ENCODE data around the gene SSTR5.
"Not testable (repeated sequence)": the region's sequence is repeated elsewhere in the genome, so short reads cannot be mapped to it uniquely, and the experiment has no call there.

SSTR5 gene

DNA sequence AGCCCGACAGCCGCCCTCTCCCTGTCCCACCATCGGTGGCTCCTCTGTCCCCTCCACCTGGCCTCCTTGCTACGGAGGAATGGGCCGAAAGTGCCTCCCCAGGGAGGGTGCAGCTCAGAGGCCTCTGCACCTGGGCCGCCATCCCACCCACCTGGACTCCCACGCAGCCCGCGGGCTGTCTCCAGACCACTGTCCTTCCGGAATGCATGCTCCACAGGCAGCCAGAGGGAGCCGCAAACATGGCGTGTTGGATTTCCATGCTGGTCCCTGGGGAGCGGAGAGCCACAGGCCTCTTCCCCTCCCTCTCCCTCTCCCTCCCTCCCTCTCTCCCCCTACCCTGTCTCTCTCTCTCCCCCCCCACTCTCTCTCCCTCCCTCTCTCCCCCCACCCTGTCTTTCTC is 3.0 kb downstream of the SSTR5 start:
- DNase-seq (ENCODE audit: low spot score): no peak

DNA sequence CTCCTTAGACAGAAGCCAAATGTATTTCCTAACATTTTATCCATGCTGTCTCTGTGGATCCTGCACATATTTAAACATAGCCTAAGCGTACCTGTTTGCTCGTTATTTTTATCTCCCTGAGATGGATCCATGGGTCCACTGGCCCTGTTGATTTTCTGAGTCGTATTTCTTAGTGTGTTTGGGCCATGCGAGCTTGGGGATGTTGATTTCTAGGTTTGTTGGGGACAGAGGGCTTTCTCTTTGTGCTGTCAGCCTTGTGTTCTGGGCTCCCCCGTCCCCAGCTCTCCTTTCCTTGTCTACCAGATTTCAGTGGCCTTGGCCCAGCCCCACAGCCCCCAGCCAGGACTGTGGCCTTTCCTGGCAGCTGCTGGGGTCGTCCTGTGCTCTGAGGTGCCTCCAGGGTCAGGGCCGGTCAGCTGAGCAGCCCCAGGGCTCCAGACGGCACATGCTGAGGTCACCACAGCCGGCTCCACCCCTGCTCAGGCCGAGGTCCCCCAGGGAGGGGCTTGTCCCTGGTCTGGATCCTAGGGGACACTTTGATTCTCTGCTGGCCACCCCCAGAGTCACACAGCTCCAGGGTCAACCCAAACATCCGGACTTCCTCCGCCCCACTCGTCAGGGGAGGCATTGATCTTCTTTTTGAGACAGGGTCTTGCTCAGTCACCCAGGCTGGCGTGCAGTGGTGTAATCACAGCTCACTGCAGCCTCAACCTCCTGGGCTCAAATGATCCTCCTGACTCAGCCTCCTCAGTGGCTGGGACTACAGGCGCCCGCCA is 4.4 kb downstream of the SSTR5 start:
- no peak for DNase-seq (ENCODE audit: low spot score)

DNA sequence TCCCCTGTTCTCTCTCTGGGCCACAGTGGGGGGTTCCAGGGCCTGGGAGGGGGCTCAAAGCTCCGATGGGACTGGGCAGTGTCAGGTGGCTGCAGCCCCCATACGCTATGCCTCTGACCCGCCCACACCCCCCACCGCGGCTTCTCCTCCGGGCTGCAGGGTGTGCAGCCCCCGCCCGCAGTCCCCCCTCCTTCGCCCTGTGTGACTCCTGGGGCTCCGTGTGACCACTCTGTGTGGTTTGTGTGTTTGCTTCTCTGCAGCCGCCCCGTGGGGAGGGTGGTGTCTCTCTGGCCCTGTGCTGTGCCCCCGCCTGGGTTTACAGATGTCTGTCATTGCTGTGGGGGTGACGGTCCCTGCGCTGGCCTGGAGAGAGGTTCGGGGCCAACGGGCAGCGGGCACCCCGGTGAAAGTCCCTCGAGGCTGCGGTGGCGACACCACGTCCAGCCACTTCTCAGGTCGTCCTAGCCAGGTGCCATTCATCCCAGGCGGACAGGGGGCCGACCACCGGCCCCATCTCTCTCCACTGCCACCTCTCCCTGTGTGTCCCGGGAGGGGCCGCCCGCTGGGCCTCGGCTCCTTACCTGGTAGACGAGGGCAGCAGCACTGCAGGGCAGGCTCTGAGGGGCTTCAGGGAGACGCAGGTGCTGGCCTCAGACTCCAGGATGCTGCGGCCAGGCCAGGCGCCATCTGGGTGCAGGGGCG is 5.5 kb downstream of the SSTR5 start:
- DNase-seq (ENCODE audit: low spot score): no peak

DNA sequence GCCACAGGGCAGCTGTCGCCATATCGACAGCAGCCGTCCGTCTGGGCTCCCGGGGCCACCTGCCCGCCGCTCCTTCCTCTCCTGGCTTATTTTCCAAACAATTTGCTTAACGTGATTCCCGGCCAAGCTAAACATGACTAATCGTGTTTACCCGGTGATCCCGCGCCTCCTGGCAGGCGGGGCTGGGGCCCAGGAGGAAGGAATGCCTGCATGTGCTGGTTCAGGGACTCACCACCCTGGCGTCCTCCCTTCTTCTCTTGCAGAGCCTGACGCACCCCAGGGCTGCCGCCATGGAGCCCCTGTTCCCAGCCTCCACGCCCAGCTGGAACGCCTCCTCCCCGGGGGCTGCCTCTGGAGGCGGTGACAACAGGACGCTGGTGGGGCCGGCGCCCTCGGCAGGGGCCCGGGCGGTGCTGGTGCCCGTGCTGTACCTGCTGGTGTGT is 6.1 kb downstream of the SSTR5 start:
- no peak for DNase-seq (ENCODE audit: low spot score)

DNA sequence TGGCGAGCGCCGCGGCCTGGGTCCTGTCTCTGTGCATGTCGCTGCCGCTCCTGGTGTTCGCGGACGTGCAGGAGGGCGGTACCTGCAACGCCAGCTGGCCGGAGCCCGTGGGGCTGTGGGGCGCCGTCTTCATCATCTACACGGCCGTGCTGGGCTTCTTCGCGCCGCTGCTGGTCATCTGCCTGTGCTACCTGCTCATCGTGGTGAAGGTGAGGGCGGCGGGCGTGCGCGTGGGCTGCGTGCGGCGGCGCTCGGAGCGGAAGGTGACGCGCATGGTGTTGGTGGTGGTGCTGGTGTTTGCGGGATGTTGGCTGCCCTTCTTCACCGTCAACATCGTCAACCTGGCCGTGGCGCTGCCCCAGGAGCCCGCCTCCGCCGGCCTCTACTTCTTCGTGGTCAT is 6.8 kb downstream of the SSTR5 start:
- no peak for DNase-seq (ENCODE audit: low spot score)

DNA sequence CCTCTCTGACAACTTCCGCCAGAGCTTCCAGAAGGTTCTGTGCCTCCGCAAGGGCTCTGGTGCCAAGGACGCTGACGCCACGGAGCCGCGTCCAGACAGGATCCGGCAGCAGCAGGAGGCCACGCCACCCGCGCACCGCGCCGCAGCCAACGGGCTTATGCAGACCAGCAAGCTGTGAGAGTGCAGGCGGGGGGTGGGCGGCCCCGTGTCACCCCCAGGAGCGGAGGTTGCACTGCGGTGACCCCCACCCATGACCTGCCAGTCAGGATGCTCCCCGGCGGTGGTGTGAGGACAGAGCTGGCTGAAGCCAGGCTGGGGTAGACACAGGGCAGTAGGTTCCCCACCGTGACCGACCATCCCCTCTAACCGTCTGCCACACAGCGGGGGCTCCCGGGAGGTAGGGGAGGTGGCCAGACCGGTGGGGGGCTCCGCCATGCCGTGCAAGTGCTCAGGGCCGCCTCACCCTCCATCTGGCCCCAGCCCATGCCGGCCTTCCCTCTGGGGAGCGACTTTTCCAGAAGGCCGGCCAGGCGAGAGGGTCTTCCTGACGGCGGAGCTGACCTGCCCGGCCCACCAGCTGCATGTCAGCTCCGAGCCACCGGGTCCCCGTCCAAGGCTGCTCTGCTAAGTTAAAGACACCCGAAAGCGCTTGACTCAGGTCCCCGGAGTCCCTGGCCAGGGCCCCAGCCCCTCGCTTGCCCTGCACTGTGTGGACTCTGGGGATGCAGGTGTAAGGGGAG is 7.4 kb downstream of the SSTR5 start:
- no peak for DNase-seq (ENCODE audit: low spot score)

DNA sequence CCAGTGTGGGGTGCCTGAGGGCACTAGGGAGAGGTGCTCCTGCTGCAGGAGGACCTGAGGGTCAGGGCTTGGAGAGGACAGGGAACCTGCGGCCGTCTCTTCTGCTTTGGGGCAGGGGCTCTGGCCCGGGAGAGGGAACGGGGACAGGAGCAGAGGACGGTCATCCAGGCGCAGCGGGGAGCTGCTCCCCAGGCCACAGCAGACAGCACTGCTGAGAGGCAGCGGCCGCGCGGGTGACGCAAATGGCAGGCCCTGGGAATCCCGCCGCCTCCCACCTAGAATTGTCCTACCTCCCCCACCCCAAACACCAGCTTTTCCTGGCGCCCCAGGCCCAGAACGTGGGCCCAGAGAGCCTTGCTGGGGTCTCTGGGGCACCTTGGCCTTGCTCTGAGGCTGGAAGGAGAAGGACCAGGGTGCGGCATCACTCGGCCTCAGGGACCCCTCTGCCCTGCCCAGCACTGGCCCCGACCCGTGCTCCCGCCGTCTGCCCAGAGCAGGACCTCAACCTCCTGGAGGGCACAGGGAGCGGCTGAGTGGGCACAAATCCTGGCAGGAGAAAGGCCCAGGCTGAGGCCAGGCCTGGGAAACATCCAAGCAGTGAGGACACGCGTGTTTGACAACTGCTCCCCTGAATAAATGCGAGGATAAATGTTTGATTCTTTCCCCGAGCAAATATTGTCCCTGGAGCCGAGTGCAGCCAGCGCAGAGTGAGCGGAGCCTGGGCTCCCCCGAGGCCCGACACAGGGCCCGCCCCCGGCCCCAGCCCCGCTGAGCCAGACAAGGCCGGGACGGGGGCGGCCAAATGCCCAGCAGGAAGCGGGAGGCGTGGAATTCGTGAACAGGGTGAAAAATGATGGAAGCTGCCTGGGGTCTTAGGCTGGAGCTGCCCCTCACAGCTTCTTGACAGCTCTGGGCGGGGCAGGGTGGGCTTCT is 8.5 kb downstream of the SSTR5 start:
- DNase-seq (ENCODE audit: low spot score): no peak

DNA sequence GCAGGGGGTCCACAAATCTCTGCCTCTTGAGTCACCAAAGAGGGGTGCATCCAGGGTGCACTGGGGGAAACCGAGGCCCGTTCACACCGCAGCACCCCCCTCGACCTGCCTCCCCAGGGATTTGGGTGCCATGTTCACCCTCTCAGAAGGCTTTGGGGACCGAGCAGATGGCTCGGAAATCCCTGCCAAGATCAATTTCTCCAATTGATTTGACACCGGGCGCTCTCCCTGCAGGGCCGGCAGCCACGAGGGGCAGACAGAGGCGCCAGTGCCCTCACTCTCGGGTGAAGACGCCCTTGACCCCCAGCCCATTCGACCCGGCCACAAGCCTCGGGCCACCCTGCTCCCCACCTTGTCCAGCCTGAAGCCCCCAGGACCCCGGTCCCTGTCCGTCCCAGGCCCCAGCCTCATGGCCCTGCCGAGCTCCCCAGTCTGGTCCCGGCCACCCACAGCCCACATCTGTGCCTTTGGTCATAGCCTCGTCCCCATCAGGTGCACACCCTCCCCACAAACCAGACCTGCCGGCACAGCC is 9.3 kb downstream of the SSTR5 start:
- no peak for DNase-seq (ENCODE audit: low spot score)

DNA sequence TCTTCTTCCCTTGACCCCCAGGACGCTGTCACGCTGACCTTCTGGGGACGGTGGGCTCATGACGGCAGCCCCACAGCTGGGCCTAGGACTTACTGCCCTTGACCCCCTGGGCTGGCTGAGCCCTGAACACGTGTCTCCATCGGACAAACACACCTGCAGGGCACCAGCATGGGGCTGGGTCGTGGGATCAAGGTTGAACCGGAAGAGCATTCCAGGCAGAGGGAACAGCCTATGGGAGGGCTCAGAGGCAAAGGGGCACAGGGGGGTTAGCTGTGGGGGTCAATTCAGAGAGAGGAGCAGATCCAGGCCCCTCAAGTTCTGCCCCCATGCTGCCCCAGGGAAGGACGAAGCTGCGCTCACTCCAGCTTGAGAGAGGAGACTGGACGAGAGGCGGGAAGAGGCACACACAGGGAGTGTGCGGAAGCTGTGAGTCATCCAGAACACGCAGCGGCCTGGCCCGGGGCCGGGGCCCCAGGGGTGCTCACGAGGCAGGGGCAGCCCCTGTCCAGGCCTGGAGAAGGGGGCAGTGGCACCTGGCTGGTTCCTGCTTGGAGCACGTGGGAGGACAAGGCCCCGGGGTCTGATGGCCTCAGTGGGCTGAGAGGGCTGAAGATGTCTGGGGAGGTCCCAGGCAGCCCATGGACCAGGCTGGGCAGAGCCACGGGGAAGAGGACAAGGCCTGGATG is 9.9 kb downstream of the SSTR5 start:
- DNase-seq (ENCODE audit: low spot score): no peak

DNA sequence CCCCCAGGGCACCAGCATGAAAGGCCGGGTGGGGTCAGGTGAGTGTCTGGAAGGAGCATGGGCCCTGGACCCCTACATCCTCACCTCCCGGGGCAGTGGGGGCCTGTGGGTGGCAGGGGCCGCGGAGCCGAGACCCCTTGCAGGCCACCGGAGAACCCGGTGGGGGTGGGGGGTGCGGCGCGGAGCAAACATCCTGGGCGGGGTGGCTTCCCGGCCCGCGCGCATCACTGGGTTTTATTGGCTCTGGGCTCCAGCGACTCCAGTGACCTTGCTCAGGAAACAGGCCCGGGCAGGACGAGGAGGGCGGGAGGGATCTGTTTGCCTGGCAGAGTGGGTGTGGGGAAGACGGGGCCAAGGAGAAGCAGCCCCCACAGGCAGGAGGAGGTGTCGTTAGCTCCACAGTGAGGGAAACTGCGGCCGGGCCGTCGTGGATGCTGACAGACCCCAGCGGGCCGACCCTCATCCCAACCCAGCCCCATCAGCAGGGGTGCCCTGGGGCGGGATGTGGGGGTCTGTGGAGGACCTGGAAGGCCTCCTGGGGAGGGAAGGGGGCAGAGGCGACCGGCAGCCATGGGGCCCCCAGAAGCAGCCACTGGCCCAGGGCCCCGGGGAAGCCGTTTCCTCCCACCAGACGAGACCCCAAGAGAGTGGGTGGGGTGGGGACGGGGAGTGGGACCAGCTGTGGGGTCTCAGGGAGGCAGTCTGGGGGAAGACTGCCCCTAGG is 10.6 kb downstream of the SSTR5 start:
- no peak for DNase-seq (ENCODE audit: low spot score)

DNA sequence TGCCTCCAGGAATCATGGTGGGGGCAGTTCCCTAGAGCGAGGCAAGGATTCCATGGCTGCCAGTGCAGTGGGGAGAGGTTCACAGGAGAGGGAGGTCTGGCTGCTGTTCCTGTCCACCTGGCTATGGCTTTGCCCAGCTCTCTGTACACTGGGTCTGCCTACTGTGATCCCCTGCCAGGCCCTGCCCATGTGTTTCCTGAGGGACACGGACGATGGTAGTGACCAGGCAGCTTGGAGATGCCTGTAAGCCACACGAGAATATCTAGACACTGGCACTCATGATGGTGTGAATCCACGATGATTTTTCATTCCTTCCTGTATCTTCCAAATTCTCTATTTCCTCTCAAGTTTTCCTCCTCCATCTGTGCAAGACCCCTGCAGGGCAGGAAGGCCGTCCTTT is 12.4 kb downstream of the SSTR5 start:
- DNase-seq (ENCODE audit: low spot score): no peak

DNA sequence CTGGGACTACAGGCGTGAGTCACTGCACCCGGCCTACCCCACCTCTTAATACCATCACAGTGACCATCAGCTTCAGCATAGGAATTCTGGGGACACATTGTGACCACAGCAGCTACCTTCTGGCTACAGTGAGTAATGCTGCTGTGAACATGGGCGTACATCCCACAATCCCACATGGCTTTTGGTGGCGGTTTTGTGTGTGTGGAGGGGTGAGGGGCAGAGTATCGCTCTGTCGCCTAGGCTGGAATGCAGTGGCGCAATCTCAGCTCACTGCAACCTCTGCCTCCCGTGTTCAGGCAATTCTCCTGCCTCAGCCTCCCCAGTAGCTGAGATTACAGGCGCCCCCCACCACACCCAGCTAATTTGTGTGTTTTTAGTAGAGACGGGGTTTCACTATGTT is 13.9 kb downstream of the SSTR5 start:
- not testable (repeated sequence) for DNase-seq (ENCODE audit: low spot score)

DNA sequence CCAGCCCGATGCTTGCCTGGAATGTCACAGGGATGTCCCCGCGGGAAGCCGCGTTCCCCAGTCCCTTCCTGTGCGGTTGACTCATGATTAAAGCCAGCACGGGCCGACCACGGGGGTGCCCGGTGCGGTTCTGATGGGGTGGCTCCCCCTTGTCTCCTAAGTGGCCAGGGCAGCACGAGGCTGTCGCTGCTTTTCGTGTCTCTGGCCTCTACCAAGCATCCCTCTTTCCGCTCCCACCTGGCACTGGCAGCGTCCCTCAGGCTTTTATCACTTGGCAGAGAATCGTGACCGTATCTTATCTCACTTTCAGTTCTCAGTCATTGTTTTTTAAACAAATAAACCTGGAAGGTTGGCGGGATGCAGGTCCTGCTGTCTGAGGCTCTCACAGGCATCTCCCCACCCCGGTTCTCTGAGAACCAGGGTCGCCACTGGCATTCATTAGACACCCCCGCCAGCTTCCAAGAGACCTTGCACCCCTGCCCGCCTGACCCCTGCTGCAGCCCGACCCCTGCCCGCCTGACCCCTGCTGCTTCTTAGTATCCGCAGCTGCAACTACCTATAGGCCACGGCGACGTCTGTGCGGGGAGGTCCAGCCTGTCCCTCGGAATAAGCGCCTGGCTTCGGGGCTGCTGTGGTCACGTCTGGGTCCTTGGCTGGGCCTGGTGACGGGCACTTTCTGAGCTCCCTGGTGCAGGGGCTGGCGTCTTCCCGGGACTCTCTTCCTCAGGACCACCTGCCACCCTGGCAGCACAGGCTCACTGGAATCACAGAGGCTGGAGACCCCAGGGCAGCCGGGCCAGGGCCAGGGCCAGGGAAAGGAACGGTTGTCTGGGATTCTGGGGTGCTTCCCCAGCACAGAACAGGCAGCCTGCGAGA is 16.0 kb downstream of the SSTR5 start:
- no peak for DNase-seq (ENCODE audit: low spot score)

DNA sequence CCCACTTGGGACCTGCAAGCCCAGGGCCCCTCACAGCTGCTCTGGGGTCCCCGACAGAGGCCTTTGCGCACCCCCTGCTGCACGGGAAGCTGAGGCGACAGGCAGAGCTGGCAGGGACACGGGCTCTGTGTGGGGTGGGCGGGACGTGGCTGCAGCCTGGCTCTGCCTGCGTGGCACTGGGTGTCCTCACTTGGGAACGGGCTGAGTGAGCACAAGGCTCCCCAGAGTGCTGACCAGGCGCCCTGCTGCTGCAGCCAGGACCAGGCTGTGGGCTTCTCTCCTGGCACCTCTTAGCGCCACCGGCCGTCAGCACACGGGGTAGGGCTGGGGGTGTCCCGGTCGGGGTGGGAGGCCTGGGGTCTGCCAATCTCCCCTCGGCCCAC is 16.9 kb downstream of the SSTR5 start:
- DNase-seq (ENCODE audit: low spot score): no peak

DNA sequence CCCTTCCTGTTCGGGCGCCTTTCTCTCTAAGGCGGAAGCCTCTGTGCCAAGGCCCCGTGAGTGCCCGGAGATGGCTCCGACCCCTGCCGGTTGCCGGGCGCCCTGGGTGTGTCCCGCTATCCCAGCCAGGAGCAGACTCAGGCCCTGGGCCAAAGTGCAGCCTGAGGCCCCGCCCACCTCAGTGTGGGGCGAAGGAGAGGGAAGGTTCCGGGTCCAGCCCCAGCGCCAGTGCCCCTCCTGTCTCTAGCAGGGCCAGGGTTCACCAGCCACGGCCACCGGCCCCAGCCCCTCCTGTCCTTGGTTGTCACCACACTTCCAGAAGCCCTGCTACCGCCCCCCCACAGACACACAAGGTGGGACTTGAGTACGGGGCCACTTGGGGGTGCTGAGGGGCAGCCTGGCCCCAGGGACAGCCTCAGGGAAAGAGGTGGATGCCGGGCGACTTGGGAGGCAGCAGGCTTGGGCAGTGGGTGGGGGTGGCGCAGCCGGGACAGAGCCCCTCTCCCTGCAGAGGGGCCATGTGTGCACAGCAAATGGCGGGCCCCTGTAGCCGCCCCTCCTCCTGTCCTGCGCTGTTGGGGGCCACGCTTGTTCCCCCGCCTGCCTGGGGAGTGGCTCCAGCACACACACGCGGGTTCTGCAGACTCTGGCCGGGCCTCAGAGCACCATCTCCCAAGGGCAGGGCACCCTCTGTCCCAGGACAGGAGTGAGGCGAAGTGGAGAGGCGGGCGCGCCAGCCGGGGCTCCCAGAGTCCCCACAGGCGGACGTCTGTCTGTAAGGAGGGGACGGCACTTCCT is 17.5 kb downstream of the SSTR5 start:
- DNase-seq (ENCODE audit: low spot score): no peak

DNA sequence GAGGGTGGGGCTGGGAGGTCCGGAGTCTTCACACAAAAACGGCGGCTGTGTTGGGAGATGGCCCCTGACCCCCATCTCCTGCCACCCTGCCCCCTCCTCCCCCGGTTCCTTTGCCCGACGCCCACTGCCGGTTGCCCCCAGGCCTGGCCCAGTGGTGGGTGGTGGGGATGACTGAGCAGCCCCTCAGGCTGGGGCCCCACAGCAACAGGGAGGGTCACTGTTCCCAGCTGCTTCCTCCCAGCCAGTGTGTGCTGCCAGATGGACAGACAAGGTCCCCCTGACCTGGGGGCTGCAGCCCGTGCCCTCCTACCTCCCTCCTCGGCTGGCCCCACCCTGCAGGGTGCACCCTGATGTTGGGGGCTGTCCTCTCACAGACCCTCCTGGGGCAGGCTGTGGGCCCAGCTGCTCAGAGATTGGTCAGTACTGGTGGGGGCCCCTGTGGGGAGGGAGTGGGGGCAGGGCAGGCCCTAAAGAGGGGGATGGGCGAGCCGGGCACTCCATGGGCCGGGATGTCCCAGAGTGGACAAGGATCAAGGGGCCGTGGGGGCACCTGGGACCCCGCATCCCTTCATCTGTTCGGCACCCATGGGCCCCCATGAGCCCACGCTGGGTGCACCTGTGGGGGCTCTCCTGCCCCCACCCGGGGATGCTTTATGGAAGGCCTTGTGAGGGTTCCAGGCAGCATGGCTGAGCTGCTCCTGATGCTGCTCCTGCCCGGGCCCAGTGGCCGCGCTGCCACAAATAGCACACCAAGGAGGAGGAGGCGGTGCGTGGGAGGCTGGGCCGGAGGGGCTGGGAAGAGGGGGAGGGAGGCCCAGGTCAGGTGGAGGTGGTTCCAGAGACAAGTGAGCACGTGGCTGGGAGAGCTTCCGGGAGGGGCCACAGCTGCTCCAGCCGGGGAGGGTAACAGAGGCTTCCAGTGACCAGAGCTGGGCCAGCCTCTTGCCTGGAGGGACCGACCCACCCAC is 18.4 kb downstream of the SSTR5 start:
- no peak for DNase-seq (ENCODE audit: low spot score)

DNA sequence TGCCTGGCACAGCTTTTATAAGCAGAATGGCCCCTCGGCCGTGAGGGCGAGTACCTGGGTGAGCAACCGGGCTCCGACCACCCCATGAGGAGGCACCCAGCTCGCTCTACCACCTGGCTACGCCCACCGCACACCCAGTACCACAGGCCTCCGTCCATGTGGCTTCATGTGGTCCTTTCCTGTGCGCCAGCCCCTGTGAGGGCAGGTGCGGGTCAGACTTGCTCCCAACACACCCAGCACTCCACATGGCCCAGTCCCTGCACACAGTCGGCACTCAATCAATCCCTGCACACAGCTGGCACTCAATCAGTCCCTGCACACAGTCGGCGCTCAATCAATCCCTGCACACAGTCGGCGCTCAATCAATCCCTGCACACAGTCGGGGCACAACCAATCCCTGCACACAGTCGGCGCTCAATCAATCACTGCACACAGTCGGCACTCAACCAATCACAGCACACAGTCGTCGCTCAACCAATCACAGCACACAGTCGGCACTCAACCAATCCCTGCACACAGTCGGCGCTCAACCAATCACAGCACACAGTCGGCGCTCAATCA is 19.5 kb downstream of the SSTR5 start:
- no peak for DNase-seq (ENCODE audit: low spot score)
